Pons (tissue), 1 donor: ENCODE measurements around the gene ZNF543.
"Not testable (repeated sequence)": the region's sequence is repeated elsewhere in the genome, so short reads cannot be mapped to it uniquely, and the experiment has no call there.

ENCODE experiments used
- DNase-seq: peaks from one replicate; pipeline ENCODE4 v3.0.0-alpha.2; 2016; ENCODE audit warnings: low spot score

ZNF543 gene

GRCh38 chr19:57320180-57321084 is at the start of gene ZNF543:
ZNF543 (plus strand) TSS chr19:57320472; CDS start chr19:57320854, 382 bp downstream.
- DNase-seq = peak; percentile 93

GRCh38 chr19:57271280-57271679 is 49.0 kb upstream of the ZNF543 start:
- no peak for DNase-seq

GRCh38 chr19:57273014-57273413 is 47.3 kb upstream of the ZNF543 start:
- no peak for DNase-seq

- DNase-seq = no peak
Observed at GRCh38 chr19:57276430-57276829, 43.8 kb upstream of the ZNF543 start.

- DNase-seq = not testable (repeated sequence)
Observed at GRCh38 chr19:57278481-57278880, 41.8 kb upstream of the ZNF543 start.

- peak; percentile 93 for DNase-seq
Observed at GRCh38 chr19:57279418-57280164, 40.7 kb upstream of the ZNF543 start.

- DNase-seq = peak; percentile 95
Observed at GRCh38 chr19:57280165-57280961, 39.9 kb upstream of the ZNF543 start, which contains the start of gene ZNF460. ZNF460 (plus strand) TSS chr19:57280485; CDS start chr19:57280807, 322 bp downstream.

GRCh38 chr19:57280962-57281400 is 39.3 kb upstream of the ZNF543 start:
- DNase-seq = peak; percentile 15

GRCh38 chr19:57282011-57282643 is 38.1 kb upstream of the ZNF543 start:
- no peak for DNase-seq

GRCh38 chr19:57288373-57288772 is 31.9 kb upstream of the ZNF543 start:
- DNase-seq = no peak

GRCh38 chr19:57290970-57291369 is 29.3 kb upstream of the ZNF543 start:
- DNase-seq = no peak

GRCh38 chr19:57292547-57292946 is 27.7 kb upstream of the ZNF543 start:
- DNase-seq = no peak

GRCh38 chr19:57293719-57294118 is 26.6 kb upstream of the ZNF543 start:
- DNase-seq = no peak

- no peak for DNase-seq
Observed at GRCh38 chr19:57302020-57302465, 18.2 kb upstream of the ZNF543 start.

- DNase-seq = no peak
Observed at GRCh38 chr19:57302727-57303401, 17.4 kb upstream of the ZNF543 start.

GRCh38 chr19:57305056-57305455 is 15.2 kb upstream of the ZNF543 start:
- no peak for DNase-seq

- DNase-seq = no peak
Observed at GRCh38 chr19:57308514-57308913, 11.8 kb upstream of the ZNF543 start.

GRCh38 chr19:57310792-57311191 is 9.5 kb upstream of the ZNF543 start:
- no peak for DNase-seq

- DNase-seq = no peak
Observed at GRCh38 chr19:57314146-57314545, 6.1 kb upstream of the ZNF543 start.

- no peak for DNase-seq
Observed at GRCh38 chr19:57317503-57317902, 2.8 kb upstream of the ZNF543 start.

GRCh38 chr19:57319869-57320179 is 448 bp upstream of the ZNF543 start:
- DNase-seq = no peak
